ENCODE measurements around the gene SEC62.
A peak's percentile ranks its signal among the peaks of the same experiment; 100 is the strongest.

SEC62 gene

DNA sequence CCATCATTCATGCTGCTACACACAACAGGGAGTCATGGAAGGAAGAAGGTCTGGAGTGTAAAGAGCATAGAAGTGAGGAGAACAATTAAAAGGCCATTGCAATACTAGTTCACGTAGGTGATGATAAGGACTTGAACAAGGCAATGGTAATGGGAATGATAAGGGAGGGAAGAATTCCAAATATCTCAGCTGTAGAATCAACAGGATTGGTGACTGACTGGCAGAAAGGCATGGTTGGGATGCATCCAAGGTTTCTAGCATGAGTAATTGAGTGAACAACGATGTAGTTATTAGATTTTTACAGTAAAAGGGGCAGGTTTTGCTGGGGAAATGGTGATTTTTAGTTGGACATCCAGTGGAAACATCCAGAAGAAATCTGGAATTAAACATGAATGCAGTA, 2.4 kb upstream of the SEC62 start:
- H2AFZ ChIP-seq (ENCODE audit: low read depth, low read length): no peak overlapping the region
- H2BK5ac ChIP-seq (ENCODE audit: low read depth, low read length, poor library complexity, severe bottlenecking): no peak overlapping the region
- H3K9me3 ChIP-seq (ENCODE audit: control insufficient read depth, low read length): no peaks in the 10 kb centered on the region
- no peak overlapping the region for H2BK120ac ChIP-seq (ENCODE audit: low read depth, low read length)
- no peak overlapping the region for H4K8ac ChIP-seq (ENCODE audit: low read length)
- no peak overlapping the region for H3K18ac ChIP-seq (ENCODE audit: low read depth in 1 of 2, low read length in 2 of 2)
- no peak overlapping the region for H2AK5ac ChIP-seq (ENCODE audit: low read length, severe bottlenecking)
- H3K9ac ChIP-seq (ENCODE audit: low read length): no peak overlapping the region
- no peak overlapping the region for H3K4me2 ChIP-seq (ENCODE audit: low read length, poor library complexity, severe bottlenecking)
- no peaks in the 10 kb centered on the region for H3K79me1 ChIP-seq (replicated peaks; ENCODE audit: low read length, poor library complexity, severe bottlenecking)
- no peak overlapping the region for H2BK15ac ChIP-seq (ENCODE audit: low read depth, poor library complexity, severe bottlenecking)
- H3K14ac ChIP-seq (ENCODE audit: low read length in 2 of 2): no peak overlapping the region
- DNase-seq: no peak
- no peak overlapping the region for H4K91ac ChIP-seq (ENCODE audit: low read length)
- H3K4me3 ChIP-seq (ENCODE audit: insufficient read depth in 1 of 2, low read depth in 1 of 2, low read length in 2 of 2): no peak overlapping the region
- peaks cover 7 to 12% of the 10 kb centered on the region in 2 experiments for H3K27me3 ChIP-seq (ENCODE audit: control insufficient read depth in 1 of 2, insufficient read depth in 1 of 2, low read length in 2 of 2)
- H3K4ac ChIP-seq (ENCODE audit: low read depth in 1 of 2, low read length in 2 of 2): no peak overlapping the region
- H3K27ac ChIP-seq (ENCODE audit: low read length, poor library complexity, severe bottlenecking): no peak overlapping the region
- peaks cover 0 to under 1% of the 10 kb centered on the region in 2 experiments for H3K36me3 ChIP-seq (ENCODE audit: control insufficient read depth in 1 of 2, insufficient read depth in 2 of 2, low read depth in 1 of 2, low read length in 2 of 2)
- 68% methylated on average over 2 of the region's 2 CpGs for WGBS
- H3K23ac ChIP-seq (ENCODE audit: low read length in 2 of 2): no peak overlapping the region
- H2BK12ac ChIP-seq (ENCODE audit: low read length in 2 of 2): no peak overlapping the region
- no peaks in the 10 kb centered on the region for H3K4me1 ChIP-seq (ENCODE audit: control insufficient read depth, insufficient read depth, low read depth, low read length)

DNA sequence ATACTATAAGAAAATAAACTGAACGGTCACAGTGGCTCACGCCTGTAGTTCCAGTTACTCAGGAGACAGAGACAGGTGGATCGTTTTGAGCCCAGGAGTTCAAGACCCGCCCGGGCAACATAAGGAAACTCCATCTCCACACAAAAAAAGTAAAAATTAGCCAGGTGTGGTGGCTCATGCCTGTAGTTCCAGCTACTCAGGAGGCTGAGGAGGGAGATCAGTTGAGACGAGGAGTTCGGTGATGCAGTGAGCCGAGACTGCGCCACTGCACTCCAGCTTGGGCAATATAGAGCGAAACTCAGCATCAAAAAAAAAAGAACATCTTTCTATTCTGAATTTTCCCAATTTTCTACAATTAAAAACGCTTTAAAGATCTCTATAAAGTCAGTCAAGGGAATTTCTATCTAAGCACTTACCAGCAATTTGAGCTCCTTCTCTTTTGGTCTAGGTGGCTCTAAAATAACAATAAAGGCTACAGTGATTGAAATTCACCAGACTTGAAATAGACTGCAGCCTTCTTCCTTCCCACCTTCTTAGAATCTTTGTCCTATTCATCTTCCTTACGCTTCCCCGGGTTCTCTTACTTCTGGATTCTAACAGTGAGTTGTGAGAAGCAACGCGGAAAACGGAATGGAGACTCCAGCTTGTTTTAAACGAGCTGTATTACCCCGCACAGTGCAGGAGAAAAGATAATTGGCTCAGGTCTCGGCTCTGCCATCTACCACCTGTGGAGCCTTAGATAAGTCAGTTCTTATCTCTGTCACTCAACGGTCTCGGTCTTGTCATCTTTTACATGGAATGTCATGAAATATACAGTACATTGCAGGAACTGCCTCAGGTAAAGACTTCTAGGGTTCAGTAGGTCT, 812 bp upstream of the SEC62 start:
- peaks cover 0 to 10% of the 10 kb centered on the region in 2 experiments for H3K36me3 ChIP-seq (ENCODE audit: control insufficient read depth in 1 of 2, insufficient read depth in 2 of 2, low read depth in 1 of 2, low read length in 2 of 2)
- no peaks in the 10 kb centered on the region for H3K4me1 ChIP-seq (ENCODE audit: control insufficient read depth, insufficient read depth, low read depth, low read length)
- H3K4ac ChIP-seq (ENCODE audit: low read depth in 1 of 2, low read length in 2 of 2): no peak overlapping the region
- H3K9ac ChIP-seq (ENCODE audit: low read length): peak overlapping the region; percentile 97
- no peak overlapping the region for H2BK12ac ChIP-seq (ENCODE audit: low read length in 2 of 2)
- 59% methylated on average over 17 of the region's 21 CpGs for WGBS
- H2BK15ac ChIP-seq (ENCODE audit: low read depth, poor library complexity, severe bottlenecking): peak overlapping the region; percentile 93
- H3K9me3 ChIP-seq (ENCODE audit: control insufficient read depth, low read length): no peaks in the 10 kb centered on the region
- no peaks in the 10 kb centered on the region for H3K79me1 ChIP-seq (replicated peaks; ENCODE audit: low read length, poor library complexity, severe bottlenecking)
- H3K23ac ChIP-seq (ENCODE audit: low read length in 2 of 2): no peak overlapping the region
- H3K27ac ChIP-seq (ENCODE audit: low read length, poor library complexity, severe bottlenecking): peak overlapping the region; percentile 67
- peak overlapping the region; percentile 54 for H2AFZ ChIP-seq (ENCODE audit: low read depth, low read length)
- DNase-seq: no peak
- no peak overlapping the region for H2BK120ac ChIP-seq (ENCODE audit: low read depth, low read length)
- no peak overlapping the region for H2BK5ac ChIP-seq (ENCODE audit: low read depth, low read length, poor library complexity, severe bottlenecking)
- H4K91ac ChIP-seq (ENCODE audit: low read length): no peak overlapping the region
- peak overlapping the region; percentile 81 to 98 for H3K4me3 ChIP-seq (ENCODE audit: insufficient read depth in 1 of 2, low read depth in 1 of 2, low read length in 2 of 2)
- H3K27me3 ChIP-seq (ENCODE audit: control insufficient read depth in 1 of 2, insufficient read depth in 1 of 2, low read length in 2 of 2): peaks cover 4 to 12% of the 10 kb centered on the region in 2 experiments
- peak overlapping the region; percentile 64 for H3K4me2 ChIP-seq (ENCODE audit: low read length, poor library complexity, severe bottlenecking)
- peak overlapping the region; percentile 40 to 61 for H3K18ac ChIP-seq (ENCODE audit: low read depth in 1 of 2, low read length in 2 of 2)
- H3K14ac ChIP-seq (ENCODE audit: low read length in 2 of 2): no peak overlapping the region
- peak overlapping the region; percentile 92 for H4K8ac ChIP-seq (ENCODE audit: low read length)
- H2AK5ac ChIP-seq (ENCODE audit: low read length, severe bottlenecking): no peak overlapping the region

DNA sequence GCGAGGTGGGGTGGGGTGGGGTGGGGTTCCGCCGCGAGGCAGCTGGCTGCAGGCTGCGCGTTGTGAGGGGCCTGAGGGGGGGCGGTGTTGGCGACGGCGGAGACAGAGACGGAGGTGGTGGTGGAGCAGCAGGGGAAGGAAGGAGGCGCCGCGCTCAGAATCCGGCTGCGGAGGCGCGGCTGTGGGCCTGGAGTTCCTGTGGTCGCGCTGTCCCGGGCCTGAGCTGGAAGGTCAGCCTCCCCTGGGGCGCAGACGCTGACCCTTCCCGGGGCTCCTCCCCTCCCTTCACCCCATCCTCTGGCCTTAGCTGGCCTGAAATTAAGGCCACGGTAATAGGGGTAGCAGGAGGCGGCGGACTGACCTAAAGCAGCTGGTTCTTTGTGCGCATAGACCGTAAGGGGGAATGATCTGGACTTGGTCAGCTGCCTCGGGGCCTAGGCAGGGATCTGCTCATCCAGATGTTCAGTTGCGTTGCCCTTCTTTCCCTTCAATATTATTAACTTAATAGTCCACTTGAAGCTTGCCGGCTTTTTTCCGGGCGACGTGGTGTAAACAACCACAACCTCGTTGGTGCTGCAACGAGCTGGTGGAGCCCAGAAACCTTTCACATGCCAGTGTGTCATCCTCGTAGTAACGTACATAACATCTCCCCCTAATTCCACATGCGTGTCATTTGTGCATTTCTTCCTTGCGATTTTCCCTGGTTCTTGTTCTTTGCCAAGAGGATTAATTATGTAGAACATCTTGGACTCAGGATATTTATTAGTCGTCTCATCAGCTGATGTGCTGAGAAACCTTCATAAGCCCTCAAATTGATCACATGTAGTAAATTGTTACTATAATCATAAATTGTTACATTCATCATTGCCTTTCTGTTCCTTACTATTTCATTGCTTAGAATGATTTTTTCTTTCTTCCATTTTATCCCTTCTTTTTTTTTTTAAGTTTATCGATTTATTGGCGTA, 626 bp downstream of the SEC62 start:
- Histone ChIP-seq H2BK120ac (ENCODE audit: low read depth, low read length) (peak overlapping the region; percentile 77), H3K36me3 (ENCODE audit: control insufficient read depth in 1 of 2, insufficient read depth in 2 of 2, low read depth in 1 of 2, low read length in 2 of 2) (peaks cover 3 to 13% of the 10 kb centered on the region in 2 experiments), H4K8ac (ENCODE audit: low read length) (peak overlapping the region; percentile 87), H2AFZ (ENCODE audit: low read depth, low read length) (peak overlapping the region; percentile 72), H3K23ac (ENCODE audit: low read length in 2 of 2) (peak overlapping the region; percentile 74 to 85), H3K4me3 (ENCODE audit: insufficient read depth in 1 of 2, low read depth in 1 of 2, low read length in 2 of 2) (peak overlapping the region; percentile 81 to 98), H3K9ac (ENCODE audit: low read length) (peak overlapping the region; percentile 97), H3K4me1 (ENCODE audit: control insufficient read depth, insufficient read depth, low read depth, low read length) (peaks cover 2% of the 10 kb centered on the region), H3K4ac (ENCODE audit: low read depth in 1 of 2, low read length in 2 of 2) (peak overlapping the region; percentile 81 to 95), H3K27me3 (ENCODE audit: control insufficient read depth in 1 of 2, insufficient read depth in 1 of 2, low read length in 2 of 2) (peaks cover 4 to 5% of the 10 kb centered on the region in 2 experiments), H2BK5ac (ENCODE audit: low read depth, low read length, poor library complexity, severe bottlenecking) (no peak overlapping the region), H2BK12ac (ENCODE audit: low read length in 2 of 2) (no peak overlapping the region), H2BK15ac (ENCODE audit: low read depth, poor library complexity, severe bottlenecking) (no peak overlapping the region), H3K9me3 (ENCODE audit: control insufficient read depth, low read length) (no peaks in the 10 kb centered on the region), H3K18ac (ENCODE audit: low read depth in 1 of 2, low read length in 2 of 2) (peak overlapping the region; percentile 6 to 94), H3K14ac (ENCODE audit: low read length in 2 of 2) (peak overlapping the region in 1 of 2 experiments; percentile 89), H4K91ac (ENCODE audit: low read length) (peak overlapping the region; percentile 43), H3K79me1 (replicated peaks; ENCODE audit: low read length, poor library complexity, severe bottlenecking) (peaks cover under 1% of the 10 kb centered on the region), H3K4me2 (ENCODE audit: low read length, poor library complexity, severe bottlenecking) (peak overlapping the region; percentile 90), H2AK5ac (ENCODE audit: low read length, severe bottlenecking) (peak overlapping the region; percentile 44), H3K27ac (ENCODE audit: low read length, poor library complexity, severe bottlenecking) (peak overlapping the region; percentile 41)
- 10% methylated on average over 23 of the region's 44 CpGs for WGBS
- DNase-seq: peak; percentile 76

Measured in mesenchymal stem cell (in vitro differentiated cells and primary cell).